H1 (cell line): ENCODE results near the gene ZBTB7B. TPM values are rescaled to one million over a fixed set of nuclear protein-coding genes. Genes with fewer than 3 reads are reported as not detected.

ENCODE experiments used
- NANOG ChIP-seq: IDR thresholded peaks from 2 replicates; pipeline ENCODE4 v1.6.1; 2011; ENCODE audit warnings: low read length, low read depth, mild to moderate bottlenecking, inconsistent platforms; ENCODE audit not compliant: insufficient read depth, poor library complexity, severe bottlenecking
- polyA plus RNA-seq, 7 experiments: library from polyadenylated mRNA; depleted of rRNA in 3 of 7; stranded (reverse) in 5 of 7; unstranded in 2 of 7; fragments of >200 nt in 5 of 7; fragments of 200-250 nt in 2 of 7; gene quantifications; 1 replicate in 5 of 7; 2 replicates in 1 of 7; 4 replicates in 1 of 7; pipeline versions ENCODE4 v1.2.1 to v1.2.3, GENCODE V29; 2011 to 2013; ENCODE audit warnings: missing spikeins in 2 of 7, mixed read lengths in 2 of 7
- total RNA-seq: library from RNA; stranded (reverse); fragmentation: NEBNext Ultra II Directional; extraction: Animal tissue kit (Norgen Biotek cat#: 25700); gene quantifications from 2 replicates; pipeline ENCODE4 v1.2.1, GENCODE V29; 2021
- TF ChIP-seq, protein P1 (sequence below): fragments of 300-600 bp; sonication (generic); IDR thresholded peaks from 2 replicates; pipeline ENCODE4 v1.7.1; 2012; ENCODE audit warnings: low read length, moderate library complexity, mild to moderate bottlenecking, inconsistent platforms; ENCODE audit not compliant: insufficient replicate concordance

The ZBTB7B gene
- total and polyA plus RNA-seq, 2 of the 8 experiments (the other 6 are each of a cell fraction or from before 2014, with no cell fraction given) = 24.5 to 36.9 TPM

DNA sequence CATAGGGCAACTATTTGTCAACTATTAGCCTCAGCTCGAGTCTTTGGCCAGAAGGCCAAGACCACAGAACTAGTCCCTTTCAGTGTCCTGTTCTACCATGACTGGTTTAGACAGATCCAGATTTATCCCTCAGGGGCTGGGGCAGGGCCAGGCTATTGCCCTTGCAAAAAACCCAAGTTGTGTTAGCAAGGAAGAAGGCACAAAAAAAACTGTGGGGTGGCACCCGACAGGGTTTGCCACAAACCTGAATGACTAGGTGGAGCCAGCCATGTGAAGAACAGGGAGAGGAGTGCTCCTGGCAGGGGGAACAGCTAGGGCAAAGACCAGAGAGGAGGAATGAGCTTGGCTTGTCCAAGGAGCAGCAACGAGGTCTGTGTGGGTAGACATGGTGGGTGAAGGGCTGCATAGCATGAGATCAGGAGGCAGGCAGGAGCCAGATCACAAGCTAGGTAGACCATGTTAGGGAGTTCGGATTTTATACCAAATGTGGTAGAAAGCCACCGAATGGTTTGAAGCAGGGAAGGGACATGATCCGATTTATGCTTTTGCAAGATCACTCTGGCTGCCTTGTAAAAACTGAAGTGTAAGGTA is 35.3 kb downstream of the ZBTB7B start (continued):
- TF ChIP-seq, protein P1, sequence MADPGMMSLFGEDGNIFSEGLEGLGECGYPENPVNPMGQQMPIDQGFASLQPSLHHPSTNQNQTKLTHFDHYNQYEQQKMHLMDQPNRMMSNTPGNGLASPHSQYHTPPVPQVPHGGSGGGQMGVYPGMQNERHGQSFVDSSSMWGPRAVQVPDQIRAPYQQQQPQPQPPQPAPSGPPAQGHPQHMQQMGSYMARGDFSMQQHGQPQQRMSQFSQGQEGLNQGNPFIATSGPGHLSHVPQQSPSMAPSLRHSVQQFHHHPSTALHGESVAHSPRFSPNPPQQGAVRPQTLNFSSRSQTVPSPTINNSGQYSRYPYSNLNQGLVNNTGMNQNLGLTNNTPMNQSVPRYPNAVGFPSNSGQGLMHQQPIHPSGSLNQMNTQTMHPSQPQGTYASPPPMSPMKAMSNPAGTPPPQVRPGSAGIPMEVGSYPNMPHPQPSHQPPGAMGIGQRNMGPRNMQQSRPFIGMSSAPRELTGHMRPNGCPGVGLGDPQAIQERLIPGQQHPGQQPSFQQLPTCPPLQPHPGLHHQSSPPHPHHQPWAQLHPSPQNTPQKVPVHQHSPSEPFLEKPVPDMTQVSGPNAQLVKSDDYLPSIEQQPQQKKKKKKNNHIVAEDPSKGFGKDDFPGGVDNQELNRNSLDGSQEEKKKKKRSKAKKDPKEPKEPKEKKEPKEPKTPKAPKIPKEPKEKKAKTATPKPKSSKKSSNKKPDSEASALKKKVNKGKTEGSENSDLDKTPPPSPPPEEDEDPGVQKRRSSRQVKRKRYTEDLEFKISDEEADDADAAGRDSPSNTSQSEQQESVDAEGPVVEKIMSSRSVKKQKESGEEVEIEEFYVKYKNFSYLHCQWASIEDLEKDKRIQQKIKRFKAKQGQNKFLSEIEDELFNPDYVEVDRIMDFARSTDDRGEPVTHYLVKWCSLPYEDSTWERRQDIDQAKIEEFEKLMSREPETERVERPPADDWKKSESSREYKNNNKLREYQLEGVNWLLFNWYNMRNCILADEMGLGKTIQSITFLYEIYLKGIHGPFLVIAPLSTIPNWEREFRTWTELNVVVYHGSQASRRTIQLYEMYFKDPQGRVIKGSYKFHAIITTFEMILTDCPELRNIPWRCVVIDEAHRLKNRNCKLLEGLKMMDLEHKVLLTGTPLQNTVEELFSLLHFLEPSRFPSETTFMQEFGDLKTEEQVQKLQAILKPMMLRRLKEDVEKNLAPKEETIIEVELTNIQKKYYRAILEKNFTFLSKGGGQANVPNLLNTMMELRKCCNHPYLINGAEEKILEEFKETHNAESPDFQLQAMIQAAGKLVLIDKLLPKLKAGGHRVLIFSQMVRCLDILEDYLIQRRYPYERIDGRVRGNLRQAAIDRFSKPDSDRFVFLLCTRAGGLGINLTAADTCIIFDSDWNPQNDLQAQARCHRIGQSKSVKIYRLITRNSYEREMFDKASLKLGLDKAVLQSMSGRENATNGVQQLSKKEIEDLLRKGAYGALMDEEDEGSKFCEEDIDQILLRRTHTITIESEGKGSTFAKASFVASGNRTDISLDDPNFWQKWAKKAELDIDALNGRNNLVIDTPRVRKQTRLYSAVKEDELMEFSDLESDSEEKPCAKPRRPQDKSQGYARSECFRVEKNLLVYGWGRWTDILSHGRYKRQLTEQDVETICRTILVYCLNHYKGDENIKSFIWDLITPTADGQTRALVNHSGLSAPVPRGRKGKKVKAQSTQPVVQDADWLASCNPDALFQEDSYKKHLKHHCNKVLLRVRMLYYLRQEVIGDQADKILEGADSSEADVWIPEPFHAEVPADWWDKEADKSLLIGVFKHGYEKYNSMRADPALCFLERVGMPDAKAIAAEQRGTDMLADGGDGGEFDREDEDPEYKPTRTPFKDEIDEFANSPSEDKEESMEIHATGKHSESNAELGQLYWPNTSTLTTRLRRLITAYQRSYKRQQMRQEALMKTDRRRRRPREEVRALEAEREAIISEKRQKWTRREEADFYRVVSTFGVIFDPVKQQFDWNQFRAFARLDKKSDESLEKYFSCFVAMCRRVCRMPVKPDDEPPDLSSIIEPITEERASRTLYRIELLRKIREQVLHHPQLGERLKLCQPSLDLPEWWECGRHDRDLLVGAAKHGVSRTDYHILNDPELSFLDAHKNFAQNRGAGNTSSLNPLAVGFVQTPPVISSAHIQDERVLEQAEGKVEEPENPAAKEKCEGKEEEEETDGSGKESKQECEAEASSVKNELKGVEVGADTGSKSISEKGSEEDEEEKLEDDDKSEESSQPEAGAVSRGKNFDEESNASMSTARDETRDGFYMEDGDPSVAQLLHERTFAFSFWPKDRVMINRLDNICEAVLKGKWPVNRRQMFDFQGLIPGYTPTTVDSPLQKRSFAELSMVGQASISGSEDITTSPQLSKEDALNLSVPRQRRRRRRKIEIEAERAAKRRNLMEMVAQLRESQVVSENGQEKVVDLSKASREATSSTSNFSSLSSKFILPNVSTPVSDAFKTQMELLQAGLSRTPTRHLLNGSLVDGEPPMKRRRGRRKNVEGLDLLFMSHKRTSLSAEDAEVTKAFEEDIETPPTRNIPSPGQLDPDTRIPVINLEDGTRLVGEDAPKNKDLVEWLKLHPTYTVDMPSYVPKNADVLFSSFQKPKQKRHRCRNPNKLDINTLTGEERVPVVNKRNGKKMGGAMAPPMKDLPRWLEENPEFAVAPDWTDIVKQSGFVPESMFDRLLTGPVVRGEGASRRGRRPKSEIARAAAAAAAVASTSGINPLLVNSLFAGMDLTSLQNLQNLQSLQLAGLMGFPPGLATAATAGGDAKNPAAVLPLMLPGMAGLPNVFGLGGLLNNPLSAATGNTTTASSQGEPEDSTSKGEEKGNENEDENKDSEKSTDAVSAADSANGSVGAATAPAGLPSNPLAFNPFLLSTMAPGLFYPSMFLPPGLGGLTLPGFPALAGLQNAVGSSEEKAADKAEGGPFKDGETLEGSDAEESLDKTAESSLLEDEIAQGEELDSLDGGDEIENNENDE = no peak
- TF ChIP-seq NANOG = no peak
